ENCODE data around the gene PRKAR1B. TPM values are rescaled to one million over a fixed set of nuclear protein-coding genes. Genes with fewer than 3 reads are reported as not detected.

The PRKAR1B gene
- total RNA-seq, 1 experiment from 2014 or later, result 62.0 TPM

DNA sequence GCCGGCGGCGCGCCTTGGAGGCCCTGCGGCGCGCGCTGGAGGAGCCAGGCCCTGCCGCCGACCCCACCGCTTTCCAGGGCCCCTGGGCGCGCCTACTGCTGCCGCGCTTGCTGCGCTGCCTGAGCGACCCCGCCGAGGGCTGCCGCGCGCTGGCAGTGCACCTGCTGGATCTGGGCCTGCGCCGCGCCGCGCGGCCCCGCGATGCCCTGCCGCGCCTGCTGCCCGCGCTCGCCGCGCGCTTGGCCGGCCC lies 302 bp downstream of the PRKAR1B start:
- intact Hi-C loops (cut with micrococcal nuclease; ENCODE audit: unreplicated experiment) (no loop called here), in situ Hi-C loops (cut with HindIII; ENCODE audit: low pct_unique_long_range_greater_than_20kb, low sequenced_read_pairs) (no loop called here)
- Histone ChIP-seq H3K27ac (ENCODE audit: low read length) (no peak overlapping the region), H3K4me1 (ENCODE audit: control insufficient read depth, insufficient read depth, low read length) (peaks cover 25% of the 10 kb centered on the region), H3K4me3 (ENCODE audit: low read depth in 2 of 2, low read length in 2 of 2) (peak overlapping the region; percentile 67 to 88), H3K27me3 (ENCODE audit: control insufficient read depth, insufficient read depth, low read length) (no peaks in the 10 kb centered on the region), H3K9me3 (ENCODE audit: control insufficient read depth, insufficient read depth, low read depth, low read length) (peaks cover 8% of the 10 kb centered on the region; the same call in 1 of the 2 replicates), H3K36me3 (ENCODE audit: control insufficient read depth, insufficient read depth, low read length) (no peaks in the 10 kb centered on the region)
- ChIA-PET POLR2A (no interaction called here), CTCF (interaction anchor here (0.6 kb wide), 1 partner anchor 49 kb away, joined by 4 read pairs; no protein-coding TSS in a partner anchor)
- no peak for DNase-seq (ENCODE audit: low read depth, low spot score)
- 0 out of 2 replicates have a peak, but pooled peaks have one; percentile 44 for TF ChIP-seq SIN3A (IDR thresholded peaks at IDR 0.05; ENCODE audit: borderline replicate concordance, insufficient read depth, low read depth, low read length)
- TF ChIP-seq POLR2AphosphoS5 (IDR thresholded peaks at IDR 0.05; ENCODE audit: low read depth, low read length), result no peak
- no peak; the same call in 1 of the 2 replicates for ATAC-seq
- BruUV-seq (replicated peaks), result no TSS peak

GRCh38 chr7:726084-726853 lies 812 bp downstream of the PRKAR1B start, which contains the start of gene DNAAF5:
TSS of gene DNAAF5 (plus strand) at chr7:726699. CDS start at chr7:726721, 22 bp downstream.
- Histone ChIP-seq H3K36me3 (ENCODE audit: control insufficient read depth, insufficient read depth, low read length) (no peaks in the 10 kb centered on the region), H3K27me3 (ENCODE audit: control insufficient read depth, insufficient read depth, low read length) (no peaks in the 10 kb centered on the region), H3K4me3 (ENCODE audit: low read depth in 2 of 2, low read length in 2 of 2) (peak within 1 kb of the TSS; percentile 67 to 88), H3K27ac (ENCODE audit: low read length) (peak within 1 kb of the TSS; percentile 96), H3K4me1 (ENCODE audit: control insufficient read depth, insufficient read depth, low read length) (peaks cover 20% of the 10 kb centered on the region), H3K9me3 (ENCODE audit: control insufficient read depth, insufficient read depth, low read depth, low read length) (peaks cover 8% of the 10 kb centered on the region; the same call in 1 of the 2 replicates)
- intact Hi-C loops (cut with micrococcal nuclease; ENCODE audit: unreplicated experiment), result no loop called here
- TF ChIP-seq TCF7L2 (IDR thresholded peaks at IDR 0.05; ENCODE audit: low read depth, low read length) (no peak), CTCF (IDR thresholded peaks at IDR 0.05) (no peak), SIN3A (IDR thresholded peaks at IDR 0.05; ENCODE audit: borderline replicate concordance, insufficient read depth, low read depth, low read length) (peak; percentile 97; the same call in 1 of the 2 replicates), POLR2AphosphoS5 (IDR thresholded peaks at IDR 0.05; ENCODE audit: low read depth, low read length) (peak; percentile 85)
- TF ChIP-seq, protein P1, sequence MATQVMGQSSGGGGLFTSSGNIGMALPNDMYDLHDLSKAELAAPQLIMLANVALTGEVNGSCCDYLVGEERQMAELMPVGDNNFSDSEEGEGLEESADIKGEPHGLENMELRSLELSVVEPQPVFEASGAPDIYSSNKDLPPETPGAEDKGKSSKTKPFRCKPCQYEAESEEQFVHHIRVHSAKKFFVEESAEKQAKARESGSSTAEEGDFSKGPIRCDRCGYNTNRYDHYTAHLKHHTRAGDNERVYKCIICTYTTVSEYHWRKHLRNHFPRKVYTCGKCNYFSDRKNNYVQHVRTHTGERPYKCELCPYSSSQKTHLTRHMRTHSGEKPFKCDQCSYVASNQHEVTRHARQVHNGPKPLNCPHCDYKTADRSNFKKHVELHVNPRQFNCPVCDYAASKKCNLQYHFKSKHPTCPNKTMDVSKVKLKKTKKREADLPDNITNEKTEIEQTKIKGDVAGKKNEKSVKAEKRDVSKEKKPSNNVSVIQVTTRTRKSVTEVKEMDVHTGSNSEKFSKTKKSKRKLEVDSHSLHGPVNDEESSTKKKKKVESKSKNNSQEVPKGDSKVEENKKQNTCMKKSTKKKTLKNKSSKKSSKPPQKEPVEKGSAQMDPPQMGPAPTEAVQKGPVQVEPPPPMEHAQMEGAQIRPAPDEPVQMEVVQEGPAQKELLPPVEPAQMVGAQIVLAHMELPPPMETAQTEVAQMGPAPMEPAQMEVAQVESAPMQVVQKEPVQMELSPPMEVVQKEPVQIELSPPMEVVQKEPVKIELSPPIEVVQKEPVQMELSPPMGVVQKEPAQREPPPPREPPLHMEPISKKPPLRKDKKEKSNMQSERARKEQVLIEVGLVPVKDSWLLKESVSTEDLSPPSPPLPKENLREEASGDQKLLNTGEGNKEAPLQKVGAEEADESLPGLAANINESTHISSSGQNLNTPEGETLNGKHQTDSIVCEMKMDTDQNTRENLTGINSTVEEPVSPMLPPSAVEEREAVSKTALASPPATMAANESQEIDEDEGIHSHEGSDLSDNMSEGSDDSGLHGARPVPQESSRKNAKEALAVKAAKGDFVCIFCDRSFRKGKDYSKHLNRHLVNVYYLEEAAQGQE (IDR thresholded peaks at IDR 0.05; ENCODE audit: insufficient read depth in 1 of 2, low read depth in 2 of 2, low read length in 1 of 2), result peak in 1 of 2 experiments; percentile 52; a peak in 1 of 4 replicates
- peak; percentile 45 for DNase-seq (ENCODE audit: low read depth, low spot score)
- peak; percentile 88 for ATAC-seq
- BruUV-seq (replicated peaks), result no TSS peak
- CTCF ChIA-PET, result no interaction called here
- POLR2A ChIA-PET, result no interaction called here
- in situ Hi-C loops (cut with HindIII; ENCODE audit: low pct_unique_long_range_greater_than_20kb, low sequenced_read_pairs), result no loop called here
